Stimulated activated naive CD4-positive, alpha-beta T cell treated with Interleukin-2 at 50 U/mL for 16 hours (primary cell): Measurements from ENCODE around the gene SMAD3.

Source experiments
- DNase-seq: peaks from one replicate; lab custom pipeline; 2025; lab: John Stamatoyannopoulos, UW

Gene SMAD3

DNA sequence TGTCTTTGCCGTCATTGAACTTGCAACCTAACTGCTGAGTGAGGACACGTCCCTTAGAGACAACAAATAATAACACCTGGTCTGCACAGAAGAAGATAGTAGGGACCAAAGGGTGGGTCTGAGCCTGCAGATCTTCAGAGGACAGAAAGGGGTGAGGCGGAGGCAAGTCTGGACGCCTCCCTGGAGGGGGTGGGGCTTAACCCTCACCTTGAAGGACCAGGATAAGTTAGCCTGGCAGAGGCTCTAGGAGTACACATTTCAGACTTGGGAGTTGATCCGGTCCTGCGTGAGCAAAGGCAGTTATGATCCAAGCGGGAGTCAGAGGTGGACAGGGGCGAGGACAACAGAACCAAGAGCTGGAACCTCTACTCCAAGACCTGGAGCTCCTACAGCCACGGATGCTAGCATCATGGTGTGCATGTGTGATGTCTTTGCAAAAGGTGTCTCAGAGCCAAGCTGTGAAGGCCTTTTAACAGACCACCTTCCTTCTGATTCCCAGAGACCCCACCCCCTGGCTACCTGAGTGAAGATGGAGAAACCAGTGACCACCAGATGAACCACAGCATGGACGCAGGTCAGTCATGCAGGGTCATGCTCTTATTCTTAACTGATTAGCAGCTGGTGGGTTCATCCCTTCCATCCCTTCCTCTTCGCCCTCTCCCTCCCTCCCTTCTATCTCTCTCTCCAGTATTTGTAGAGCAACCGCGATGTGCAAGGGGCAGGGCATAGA is 101.0 kb downstream of the SMAD3 start:
- no peak for DNase-seq

DNA sequence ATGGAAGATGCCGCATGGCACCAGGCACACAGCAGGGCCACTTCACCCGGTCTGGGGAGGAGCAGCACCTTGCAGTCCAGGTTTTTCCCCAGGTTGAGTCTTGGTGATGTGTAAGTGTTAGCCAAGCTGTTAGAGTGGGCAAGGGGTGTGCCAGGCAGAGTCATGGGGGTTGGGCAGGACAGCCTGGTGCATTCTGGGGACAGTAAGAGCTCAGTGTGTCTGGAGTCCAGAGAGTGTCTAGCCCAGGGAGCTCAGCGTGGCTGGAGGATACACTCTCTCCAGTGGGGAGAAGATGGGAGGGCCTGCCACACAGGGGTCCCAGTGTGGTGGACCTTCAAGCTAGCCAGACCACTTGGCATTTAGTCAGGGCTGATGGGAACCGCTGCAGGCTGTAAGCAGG is 101.7 kb downstream of the SMAD3 start:
- DNase-seq: no peak

DNA sequence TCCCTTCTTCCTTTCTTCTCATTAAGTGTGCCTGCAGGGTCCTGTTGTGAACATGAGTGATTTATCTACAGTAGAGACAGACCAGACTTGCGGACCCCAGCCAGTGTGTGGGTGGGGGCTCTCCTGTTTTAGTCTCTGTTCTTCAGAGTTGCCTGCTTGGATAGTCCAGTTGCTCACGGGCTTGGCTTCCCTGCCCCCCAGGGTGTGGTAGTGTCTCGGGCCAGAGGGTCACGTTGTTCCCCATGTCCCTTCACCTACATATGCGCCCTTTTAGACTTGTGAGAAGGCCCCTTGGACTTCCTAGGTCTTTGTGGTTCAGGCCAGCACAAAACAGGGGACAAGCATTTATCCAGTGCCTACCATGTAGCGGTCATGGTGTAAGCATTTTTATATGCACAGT is 103.3 kb downstream of the SMAD3 start:
- DNase-seq: no peak

DNA sequence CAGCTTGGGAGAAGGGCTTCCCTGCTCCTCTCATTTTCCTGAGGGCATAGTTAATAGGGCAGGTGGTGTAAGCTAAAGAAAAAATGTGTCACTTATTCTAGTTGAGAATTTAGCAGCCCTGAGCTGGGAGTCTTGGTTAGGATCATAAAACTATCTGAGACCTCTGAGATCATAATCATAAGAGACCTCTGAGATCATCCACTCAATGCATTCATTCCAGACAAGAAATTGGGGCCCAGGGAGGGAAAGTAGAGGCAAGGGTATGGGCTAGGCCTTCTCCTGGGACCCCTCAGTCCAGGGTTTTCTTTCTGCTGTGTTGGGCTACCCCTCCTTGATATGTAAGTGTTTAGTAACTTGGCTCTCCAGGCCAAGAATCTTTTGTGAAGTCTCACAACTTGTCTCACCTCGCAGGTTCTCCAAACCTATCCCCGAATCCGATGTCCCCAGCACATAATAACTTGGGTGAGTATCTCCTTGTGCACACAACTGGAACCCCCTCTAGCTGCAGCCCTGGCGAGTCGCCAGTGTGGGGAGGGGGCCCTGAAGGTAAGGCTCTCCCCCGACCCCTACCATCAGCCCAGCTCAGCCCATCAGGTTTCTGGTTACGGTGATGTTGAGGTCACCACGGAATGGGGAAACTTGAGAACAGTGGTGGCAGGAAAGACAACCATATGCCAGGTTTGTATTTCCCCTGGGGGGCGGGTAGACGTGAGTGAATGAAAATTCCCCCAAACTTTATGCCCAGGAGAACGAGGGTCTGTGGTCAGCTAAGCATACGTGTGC is 104.9 kb downstream of the SMAD3 start:
- no peak for DNase-seq

DNA sequence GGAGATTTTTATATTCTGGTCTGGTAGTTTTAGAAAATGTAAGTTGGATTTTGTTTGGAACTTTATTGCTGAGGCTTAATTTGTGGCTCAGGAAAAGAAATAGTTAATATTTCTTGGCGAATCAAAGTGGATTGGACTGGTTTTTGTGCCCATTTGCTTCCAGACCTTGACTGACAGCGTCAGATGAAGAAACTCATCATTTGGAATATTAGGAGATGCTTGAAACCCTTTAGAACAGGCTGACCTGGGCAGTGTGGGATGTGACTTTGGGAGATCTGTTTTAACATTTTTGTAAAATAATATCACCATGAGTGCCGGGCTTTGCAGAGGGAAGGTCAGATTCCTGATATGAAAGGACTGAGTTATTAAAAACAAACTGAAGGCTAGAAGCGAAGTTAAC is 106.1 kb downstream of the SMAD3 start:
- DNase-seq: no peak

DNA sequence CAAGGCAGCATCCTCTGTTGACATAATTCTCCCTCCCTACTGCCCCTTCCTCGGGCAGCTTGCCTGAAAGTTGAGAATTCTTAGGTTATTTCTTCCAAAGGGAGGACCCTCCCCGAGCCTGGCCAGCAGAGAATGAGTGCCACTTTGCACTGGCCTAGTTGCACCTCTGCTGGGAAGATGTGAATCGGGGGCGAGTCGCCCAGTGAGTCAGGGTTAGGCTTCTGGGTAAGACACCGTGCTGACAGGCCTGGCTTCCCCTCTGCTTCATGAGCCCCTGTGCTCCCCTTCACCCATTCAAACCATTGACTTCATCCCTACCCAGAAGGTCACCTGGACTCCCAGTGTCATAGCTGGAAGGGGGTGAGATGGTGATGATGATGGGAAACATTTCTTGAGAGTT is 106.8 kb downstream of the SMAD3 start:
- DNase-seq: no peak

DNA sequence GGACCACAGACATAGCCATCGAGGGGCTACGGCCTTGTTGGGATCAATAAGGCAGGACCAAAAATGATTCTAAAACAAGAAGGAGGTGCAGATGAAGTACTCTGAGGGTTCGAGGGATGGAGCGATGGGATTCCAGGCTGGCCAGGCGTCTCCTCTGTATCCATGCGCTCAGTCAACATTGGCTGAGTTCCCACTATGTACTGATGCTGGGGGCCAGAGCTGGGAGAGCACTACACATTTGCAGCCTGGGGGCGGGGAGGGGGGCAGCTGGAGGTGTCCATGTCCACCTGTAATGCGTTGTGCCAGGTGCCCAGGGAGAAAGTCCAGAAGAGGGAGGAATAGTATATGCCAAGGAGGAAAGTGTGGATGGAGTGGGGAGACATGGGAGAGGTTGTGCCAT is 107.6 kb downstream of the SMAD3 start:
- DNase-seq: no peak

DNA sequence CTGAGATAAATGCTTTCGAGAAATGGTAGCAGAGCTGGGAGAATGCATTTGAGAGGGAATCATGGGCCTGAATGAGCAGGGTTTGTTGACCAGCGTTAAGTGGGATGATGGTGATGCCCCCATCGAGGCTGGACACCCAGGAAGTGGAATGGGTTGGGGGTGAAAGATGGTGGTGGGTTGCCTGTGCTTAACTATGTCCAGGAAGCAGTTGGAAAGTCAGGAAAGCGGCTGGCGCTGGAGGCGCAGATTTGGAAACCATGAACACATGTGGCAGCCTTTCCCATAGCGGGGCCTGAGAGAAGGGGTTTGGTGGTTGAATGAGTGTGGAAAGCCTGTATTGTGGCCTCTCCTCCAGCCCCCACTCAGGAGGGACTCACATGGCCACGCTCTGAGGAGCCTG is 108.4 kb downstream of the SMAD3 start:
- no peak for DNase-seq

DNA sequence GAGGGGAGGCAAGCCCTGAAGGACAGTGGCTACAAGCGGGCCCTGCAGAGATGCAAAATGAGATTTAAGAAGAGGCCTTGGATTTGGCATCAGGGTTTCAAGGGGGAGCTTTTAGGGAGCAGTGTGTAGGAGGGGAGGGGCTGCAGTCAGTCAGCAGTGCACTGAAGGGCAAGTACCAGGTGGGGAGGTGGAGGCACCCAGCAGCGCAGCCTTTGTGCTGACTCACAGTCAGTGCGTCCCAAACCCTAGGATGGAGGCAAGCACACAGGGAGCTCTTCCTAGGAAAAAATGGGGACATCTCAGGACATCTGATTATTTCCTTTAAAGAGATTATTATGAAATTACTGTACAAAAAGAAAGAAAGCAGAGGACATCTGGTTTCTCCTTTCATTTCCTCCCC is 109.0 kb downstream of the SMAD3 start:
- DNase-seq: no peak

DNA sequence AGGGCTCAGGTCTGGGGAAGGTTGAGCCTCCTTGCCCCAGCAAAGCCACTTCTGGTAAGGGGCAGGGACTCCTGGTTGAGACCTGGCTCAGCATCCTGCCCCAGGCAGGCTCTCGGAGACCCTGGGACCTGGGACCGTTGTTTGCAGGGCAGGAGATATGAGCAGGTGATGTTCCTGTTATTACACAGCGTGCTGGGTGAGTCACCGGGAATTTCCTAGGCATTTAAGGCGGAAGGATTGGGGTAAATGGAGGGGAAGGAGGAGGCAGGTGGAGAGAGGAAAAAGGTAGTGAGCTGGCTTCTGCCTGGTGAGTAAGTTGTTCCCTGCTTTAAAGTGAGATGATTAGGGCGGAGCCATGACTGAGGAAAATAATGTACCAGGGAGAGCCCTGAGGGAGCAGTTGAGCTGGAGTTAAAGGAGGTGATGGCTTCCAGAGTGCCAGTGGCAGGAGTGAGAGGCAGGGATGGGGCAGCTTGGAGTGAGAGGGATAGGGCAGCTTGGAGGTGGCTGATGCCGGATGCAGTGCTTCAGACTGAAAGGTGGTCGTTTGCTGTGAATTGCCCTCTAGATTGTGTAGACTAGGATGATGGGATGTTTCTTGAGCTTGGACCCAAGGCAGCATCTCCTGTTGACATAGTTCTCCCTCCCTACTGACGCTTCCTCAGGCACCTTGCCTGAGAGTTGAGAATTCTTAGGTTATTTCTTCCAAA is 109.6 kb downstream of the SMAD3 start:
- DNase-seq: peak; percentile 30

DNA sequence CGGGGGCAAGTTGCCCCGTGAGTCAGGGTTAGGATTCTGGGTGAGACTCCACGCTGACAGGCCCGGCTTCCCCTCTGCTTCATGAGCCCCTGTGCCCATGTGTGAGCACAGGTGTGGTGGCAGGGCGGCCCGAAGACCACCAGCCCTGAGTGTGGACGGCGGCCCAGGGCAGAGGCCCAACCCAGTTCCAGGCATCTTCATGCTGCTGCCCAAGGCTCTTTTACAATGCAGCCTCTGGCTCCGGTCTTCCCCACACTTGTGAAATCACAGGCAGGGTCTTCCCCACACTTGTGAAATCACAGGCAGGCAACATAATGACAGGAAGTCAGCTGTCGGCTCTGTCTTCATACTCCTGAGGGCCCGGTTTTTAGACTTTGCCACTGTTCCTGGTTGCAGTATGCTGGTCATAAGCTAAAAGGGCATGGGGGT is 110.3 kb downstream of the SMAD3 start:
- no peak for DNase-seq

DNA sequence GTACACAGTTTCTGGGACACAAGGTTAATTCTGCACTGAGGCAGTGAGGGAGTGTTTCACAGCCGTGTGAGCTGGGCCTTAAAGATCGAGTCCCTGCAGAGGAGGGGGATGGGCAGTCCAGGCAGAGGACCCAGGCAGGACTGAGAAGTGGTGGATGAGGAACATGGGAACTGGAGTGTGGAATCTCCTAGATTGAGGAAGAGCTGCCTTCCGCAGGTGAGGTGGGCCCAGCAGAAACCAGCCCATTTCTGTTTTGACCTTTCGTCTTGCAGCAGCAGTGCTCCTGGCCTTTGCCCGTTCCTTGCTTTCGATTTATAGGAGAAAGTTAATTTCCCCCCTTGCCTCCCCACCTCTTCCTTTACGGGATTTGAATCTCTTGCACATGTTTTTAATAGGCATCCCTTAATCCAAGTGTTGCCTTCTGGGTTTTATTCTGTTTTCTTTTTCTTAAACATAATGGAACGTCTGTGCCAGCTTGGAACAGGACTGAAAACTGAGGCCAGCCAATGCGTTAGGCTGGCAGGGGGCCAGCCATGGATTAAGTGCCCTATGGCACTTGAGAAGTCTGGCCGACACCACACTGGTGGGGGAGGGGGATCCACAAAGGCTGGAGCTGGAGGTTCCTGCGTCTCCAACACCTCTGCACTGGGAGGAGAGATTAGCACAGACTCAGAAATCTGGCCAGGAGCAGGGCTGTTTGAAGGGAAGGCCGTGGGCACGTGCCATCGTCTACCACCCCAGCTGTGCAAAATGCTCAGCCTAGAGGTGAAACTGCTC is 111.0 kb downstream of the SMAD3 start:
- no peak for DNase-seq

DNA sequence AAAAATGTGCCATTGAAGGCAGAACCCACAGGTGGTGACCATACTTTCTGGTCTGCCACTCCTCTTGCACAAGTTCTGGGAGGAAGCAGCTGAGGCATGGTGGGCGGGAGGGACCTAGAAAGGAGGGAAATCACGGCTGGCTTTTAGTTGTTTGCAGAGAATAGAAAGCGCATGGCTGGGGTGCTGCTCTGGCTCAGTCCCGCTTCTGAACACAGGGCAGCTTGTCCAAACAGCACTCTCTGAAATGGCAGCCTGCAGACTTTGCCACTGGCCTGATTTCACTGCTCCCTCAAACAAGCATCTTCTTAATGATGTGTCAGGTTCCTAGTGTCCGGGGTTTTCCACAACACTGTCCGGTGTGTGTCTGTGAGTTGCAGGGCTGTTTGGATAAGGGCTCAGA is 112.3 kb downstream of the SMAD3 start:
- DNase-seq: no peak

DNA sequence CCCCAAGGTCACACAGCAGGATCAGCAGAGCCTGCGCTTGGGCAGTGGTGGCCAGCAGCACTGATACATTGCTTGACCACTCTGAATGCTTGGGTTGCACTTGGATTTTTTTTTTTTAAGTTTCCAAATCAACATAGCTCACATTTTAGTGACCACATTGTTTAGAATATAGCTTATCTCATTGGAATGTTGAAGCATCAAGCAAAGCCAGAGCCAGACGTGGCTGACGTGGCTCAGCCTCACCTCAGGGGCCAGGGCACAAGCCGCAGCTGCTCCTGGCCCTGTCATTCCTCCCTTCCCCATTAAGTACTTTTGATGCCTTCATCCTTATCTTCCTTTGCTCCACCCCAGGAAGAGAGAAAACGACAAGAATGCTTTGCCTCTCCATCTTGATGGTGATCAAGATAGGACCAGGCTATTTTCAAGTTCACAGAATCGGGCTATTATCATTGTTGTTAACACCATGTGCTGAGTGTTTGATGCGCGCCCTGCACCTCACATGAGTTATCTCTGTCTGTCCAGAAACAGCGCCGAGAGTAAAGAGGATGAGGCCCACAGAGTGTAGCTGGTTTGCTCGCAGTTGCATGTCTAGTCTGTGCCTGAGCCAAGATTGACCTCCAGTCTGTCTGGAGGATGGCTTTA is 113.3 kb downstream of the SMAD3 start:
- no peak for DNase-seq

DNA sequence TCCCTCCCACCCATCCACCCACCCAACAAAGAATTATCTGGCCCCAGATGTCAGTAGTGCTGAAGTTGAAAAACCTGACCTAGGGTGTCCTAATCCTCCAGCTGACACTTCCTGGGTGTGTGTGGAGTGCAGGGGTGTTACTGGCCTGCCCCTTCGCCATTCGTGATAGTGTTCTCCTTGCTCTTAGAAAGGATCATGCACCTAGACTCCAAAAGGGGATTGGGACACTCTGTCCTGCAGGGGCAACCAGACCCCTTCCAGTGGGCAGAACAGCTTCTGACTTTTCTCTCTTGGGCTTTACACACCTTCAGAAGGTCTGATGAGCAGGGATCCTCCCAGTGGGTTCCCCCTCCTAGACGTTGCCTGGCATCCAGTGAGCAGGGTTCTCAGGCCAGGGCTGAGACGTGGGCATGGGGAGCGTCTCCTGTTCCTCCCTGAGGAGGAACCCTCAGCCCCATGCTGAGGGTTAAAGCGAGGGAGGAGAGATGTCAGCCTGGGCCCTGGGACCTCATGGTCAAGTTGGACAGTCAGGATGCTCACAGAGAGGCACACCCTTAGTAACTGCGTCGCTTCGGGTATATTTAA is 114.1 kb downstream of the SMAD3 start:
- no peak for DNase-seq

DNA sequence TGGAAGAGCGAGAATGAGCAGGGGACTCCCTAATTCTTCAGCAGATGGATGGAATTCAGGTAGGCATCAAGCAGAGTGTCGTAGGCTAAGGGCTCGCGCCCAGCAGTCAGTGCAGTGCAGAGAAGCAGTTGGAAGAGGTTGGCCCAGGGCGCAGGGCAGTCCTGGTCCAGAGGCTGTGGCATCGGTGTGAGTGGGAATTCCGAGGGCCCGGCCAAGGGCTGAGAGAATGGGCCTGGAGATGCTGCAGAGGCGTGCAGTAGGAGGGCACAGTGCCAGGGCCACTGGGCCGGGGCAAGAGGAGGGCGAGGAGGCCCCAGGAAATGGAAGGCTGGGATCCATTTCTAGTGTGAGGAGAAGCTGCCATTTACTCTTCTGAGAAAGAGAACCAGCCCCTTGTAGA is 114.6 kb downstream of the SMAD3 start:
- no peak for DNase-seq

DNA sequence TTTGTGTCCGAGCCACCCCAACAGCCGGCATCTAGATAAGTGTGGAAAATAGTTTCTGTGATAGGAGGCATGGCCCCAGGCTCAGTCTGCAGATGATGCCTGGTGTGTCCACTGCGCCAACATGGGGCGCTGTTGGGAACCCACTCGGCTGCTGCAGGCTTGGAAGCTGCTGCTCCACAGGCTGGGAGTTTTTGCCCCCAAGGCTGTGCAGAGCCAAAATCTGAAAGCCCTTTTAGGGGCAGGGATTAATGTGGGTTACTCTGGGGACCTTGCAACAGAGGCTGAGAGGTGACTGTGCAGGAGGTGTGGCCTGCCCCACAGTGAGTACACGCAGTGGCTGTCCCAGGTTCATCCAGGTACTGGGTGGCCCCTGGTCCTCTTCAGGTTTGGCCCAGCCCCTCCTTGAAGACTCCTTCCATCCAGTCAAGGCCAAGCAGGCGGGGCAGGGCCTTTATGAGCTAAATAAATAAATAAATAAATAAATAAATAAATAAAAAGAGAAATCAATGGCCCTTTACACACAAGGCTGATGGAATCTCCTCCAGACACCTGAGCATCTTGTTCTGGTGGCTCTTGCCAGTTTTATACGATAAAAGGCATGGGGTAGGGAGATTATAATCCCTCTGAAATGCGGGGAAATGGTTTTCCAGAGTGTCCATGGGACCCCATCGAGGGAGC is 115.3 kb downstream of the SMAD3 start:
- DNase-seq: no peak

DNA sequence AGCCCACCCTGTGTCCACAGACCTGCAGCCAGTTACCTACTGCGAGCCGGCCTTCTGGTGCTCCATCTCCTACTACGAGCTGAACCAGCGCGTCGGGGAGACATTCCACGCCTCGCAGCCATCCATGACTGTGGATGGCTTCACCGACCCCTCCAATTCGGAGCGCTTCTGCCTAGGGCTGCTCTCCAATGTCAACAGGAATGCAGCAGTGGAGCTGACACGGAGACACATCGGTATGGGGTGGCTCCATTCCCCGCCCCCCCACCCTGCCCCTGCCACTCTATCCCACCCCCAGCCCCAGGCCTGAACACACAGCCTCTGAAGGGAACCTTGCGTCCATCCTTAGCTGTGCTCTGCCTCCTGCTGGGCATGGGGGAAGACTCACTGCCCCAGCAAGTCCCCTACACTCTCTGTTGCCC is 115.8 kb downstream of the SMAD3 start:
- no peak for DNase-seq

DNA sequence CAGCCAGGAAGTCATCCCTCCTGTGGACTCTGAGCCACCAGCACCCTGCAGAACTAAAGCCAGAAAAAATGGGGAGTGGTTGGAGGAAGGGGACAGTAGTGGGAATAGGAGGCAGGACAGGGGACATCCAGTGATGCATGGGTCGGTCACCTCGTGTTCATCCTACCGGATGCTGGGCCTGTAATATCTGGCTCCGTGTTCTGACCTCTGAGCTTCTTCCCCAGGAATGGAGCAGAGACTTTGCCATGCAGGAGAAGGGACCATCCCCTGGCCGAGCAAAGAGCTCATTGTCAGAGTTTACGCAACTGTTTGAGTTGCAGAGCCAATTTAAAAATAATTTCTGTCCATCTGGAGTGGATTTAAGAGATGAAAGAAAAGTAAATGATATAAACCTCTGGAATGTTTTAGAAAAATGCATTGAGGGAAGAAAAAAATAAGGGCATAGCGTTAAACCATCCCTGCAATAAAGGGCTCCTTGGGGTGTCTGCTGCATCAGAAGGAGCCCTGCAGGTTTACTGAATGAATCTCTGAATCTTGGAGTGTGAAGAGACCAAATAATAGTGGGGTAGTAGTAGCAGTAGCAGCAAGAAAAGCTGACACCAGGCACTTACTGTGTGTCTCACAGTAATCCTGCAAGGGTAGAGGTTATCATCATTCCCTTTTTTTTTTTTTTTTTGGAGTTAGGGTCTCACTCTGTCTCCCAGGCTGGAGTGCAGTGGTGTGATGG is 118.2 kb downstream of the SMAD3 start:
- no peak for DNase-seq
